Adipose tissue (tissue), 3 donors: ENCODE data around the gene GRAP. TPM values are rescaled to one million over a fixed set of nuclear protein-coding genes. Genes with fewer than 3 reads are reported as not detected.
"Not testable (repeated sequence)": the region's sequence is repeated elsewhere in the genome, so short reads cannot be mapped to it uniquely, and the experiment has no call there.

Experiments used
- H3K27ac ChIP-seq: one replicate; pipeline ENCODE4 v1.5.1; 2013; ENCODE audit warnings: low read depth, low read length
- WGBS, 3 donors: extraction: QIAGEN DNeasy Blood & Tissue Kit; methylation state at CpG; one replicate each; pipeline ENCODE4 v1.1.7; 2013; 5-methylcytosine and 5-hydroxymethylcytosine counted together
- polyA plus RNA-seq, 3 donors: library from polyadenylated mRNA; stranded (reverse); fragments of 200-250 nt; gene quantifications; one replicate each; pipeline ENCODE4 v1.2.3, GENCODE V29; 2013
- donor health status: healthy with polysubstance abuse.
- donor health status: Bipolar disorder and iron deficiency.
- donor health status: healthy.

Gene GRAP
- 1 to 10 TPM; 1.5 to 7.3 (median 3.5) TPM for polyA plus RNA-seq

GRCh38 chr17:19046782-19047375 lies at the start of gene GRAP:
GRAP (minus strand) TSS chr17:19046957; CDS start chr17:19046926, 31 bp downstream.
- not testable (repeated sequence) for H3K27ac ChIP-seq
- WGBS, 3 donors, result no CpG with 5 or more reads among the region's 12 CpGs

GRCh38 chr17:19093684-19094438 lies 47.1 kb upstream of the GRAP start:
- WGBS, 3 donors, result 67 to 96% (median 90%) methylated on average over 3 to 7 of the region's 15 CpGs
- not testable (repeated sequence) for H3K27ac ChIP-seq

GRCh38 chr17:19092737-19093683 lies 46.3 kb upstream of the GRAP start:
- not testable (repeated sequence) for H3K27ac ChIP-seq
- 46 to 80% (median 67%) methylated on average over 4 to 11 of the region's 15 CpGs for WGBS, 3 donors

GRCh38 chr17:19090058-19090772 lies 43.5 kb upstream of the GRAP start:
- WGBS, 3 donors, result no CpG with 5 or more reads among the region's 13 CpGs
- not testable (repeated sequence) for H3K27ac ChIP-seq

GRCh38 chr17:19088804-19089685 lies 42.3 kb upstream of the GRAP start:
- WGBS, 3 donors, result 0 to 3% methylated on average over 6 of the region's 77 CpGs; no CpG with 5 or more reads in 1 of the 3 donors
- not testable (repeated sequence) for H3K27ac ChIP-seq

- H3K27ac ChIP-seq, result not testable (repeated sequence)
- no CpG with 5 or more reads among the region's 3 CpGs for WGBS, 3 donors
These were observed 30.6 kb upstream of the GRAP start for GRCh38 chr17:19077386-19077785.

GRCh38 chr17:19076398-19077192 lies 29.8 kb upstream of the GRAP start:
- H3K27ac ChIP-seq, result not testable (repeated sequence)
- 34 to 64% (median 35%) methylated on average over 5 to 11 of the region's 31 CpGs for WGBS, 3 donors

- not testable (repeated sequence) for H3K27ac ChIP-seq
- no CpG with 5 or more reads among the region's 34 CpGs for WGBS, 3 donors
These were observed 23.8 kb upstream of the GRAP start for GRCh38 chr17:19070318-19071168.

- not testable (repeated sequence) for H3K27ac ChIP-seq
- WGBS, 3 donors, result 0% methylated on average over 8 of the region's 17 CpGs; no CpG with 5 or more reads in 2 of the 3 donors
These were observed 17.6 kb upstream of the GRAP start for GRCh38 chr17:19064378-19064777.

GRCh38 chr17:19063326-19063956 lies 16.7 kb upstream of the GRAP start:
- 0% methylated on average over 20 to 22 of the region's 44 CpGs for WGBS, 3 donors
- H3K27ac ChIP-seq, result not testable (repeated sequence)

GRCh38 chr17:19062718-19063325 lies 16.1 kb upstream of the GRAP start:
- WGBS, 3 donors, result no CpG with 5 or more reads among the region's 20 CpGs

GRCh38 chr17:19062009-19062717 lies 15.4 kb upstream of the GRAP start:
- WGBS, 3 donors, result 0% methylated on average over 20 to 21 of the region's 51 CpGs; no CpG with 5 or more reads in 1 of the 3 donors
- H3K27ac ChIP-seq, result not testable (repeated sequence)

More at GRCh38 chr17:19062718-19063325, 16.1 kb upstream of the GRAP start:
- not testable (repeated sequence) for H3K27ac ChIP-seq

GRCh38 chr17:19055447-19055846 lies 8.7 kb upstream of the GRAP start:
- WGBS, 3 donors, result no CpG with 5 or more reads among the region's 12 CpGs
- not testable (repeated sequence) for H3K27ac ChIP-seq

- H3K27ac ChIP-seq, result not testable (repeated sequence)
- 14 to 64% (median 57%) methylated on average over 2 to 4 of the region's 7 CpGs for WGBS, 3 donors
These were observed 2.1 kb upstream of the GRAP start for GRCh38 chr17:19048826-19049225.
